BE2C (cell line): ENCODE results near the gene OR4C15. TPM values are rescaled to one million over a fixed set of nuclear protein-coding genes. Genes with fewer than 3 reads are reported as not detected.

Source experiments
- DNase-seq: peaks from one replicate; pipeline ENCODE4 v3.0.0-alpha.2; 2020
- H3K27me3 ChIP-seq: fragments of 250-450 bp; sonication (Bioruptor Pico); 2 replicates; pipeline ENCODE4 v1.5.1; 2020; ENCODE audit warnings: mild to moderate bottlenecking
- H3K36me3 ChIP-seq: fragments of 250-450 bp; sonication (Bioruptor Pico); 2 replicates; pipeline ENCODE4 v1.5.1; 2020; ENCODE audit warnings: mild to moderate bottlenecking
- H3K4me1 ChIP-seq: fragments of 250-450 bp; sonication (Bioruptor Pico); 2 replicates; pipeline ENCODE4 v1.5.1; 2020
- H3K4me3 ChIP-seq: 2 replicates; pipeline ENCODE4 v1.5.1; 2011; ENCODE audit warnings: low read depth, low read length
- H3K9me3 ChIP-seq: fragments of 250-450 bp; sonication (Bioruptor Pico); 2 replicates; pipeline ENCODE4 v1.5.1; 2020
- polyA plus RNA-seq: library from polyadenylated mRNA; unstranded; fragments of >200 nt; gene quantifications from one replicate; pipeline ENCODE4 v1.2.1, GENCODE V29; 2012; ENCODE audit warnings: low read depth, missing spikeins; ENCODE audit not compliant: insufficient read length, insufficient read depth
- TF ChIP-seq, protein P1 (sequence below): IDR thresholded peaks from 2 replicates; pipeline ENCODE4 v1.5.1; 2012; ENCODE audit warnings: mild to moderate bottlenecking, low read depth, low read length

Gene OR4C15
- polyA plus RNA-seq, result not detected

DNA sequence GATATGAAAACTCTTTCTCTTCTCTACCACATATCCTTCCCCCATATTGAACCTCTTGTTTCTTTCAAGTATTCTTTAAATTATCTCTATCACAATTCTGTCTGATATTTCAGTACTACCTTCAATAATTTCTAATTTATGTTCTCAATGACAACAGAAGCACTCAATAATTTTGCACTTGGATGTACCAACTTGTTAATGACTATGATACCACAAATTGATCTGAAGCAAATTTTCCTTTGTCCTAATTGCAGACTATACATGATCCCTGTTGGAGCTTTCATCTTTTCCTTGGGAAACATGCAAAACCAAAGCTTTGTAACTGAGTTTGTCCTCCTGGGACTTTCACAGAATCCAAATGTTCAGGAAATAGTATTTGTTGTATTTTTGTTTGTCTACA lies at the start of gene OR4C15:
Gene OR4C15 (plus strand): TSS at position 301 of the 400 bp plus-strand sequence. CDS start 0 bp downstream, at position 301.
- H3K9me3 ChIP-seq, result no peaks in the 10 kb centered on the region
- TF ChIP-seq, protein P1, sequence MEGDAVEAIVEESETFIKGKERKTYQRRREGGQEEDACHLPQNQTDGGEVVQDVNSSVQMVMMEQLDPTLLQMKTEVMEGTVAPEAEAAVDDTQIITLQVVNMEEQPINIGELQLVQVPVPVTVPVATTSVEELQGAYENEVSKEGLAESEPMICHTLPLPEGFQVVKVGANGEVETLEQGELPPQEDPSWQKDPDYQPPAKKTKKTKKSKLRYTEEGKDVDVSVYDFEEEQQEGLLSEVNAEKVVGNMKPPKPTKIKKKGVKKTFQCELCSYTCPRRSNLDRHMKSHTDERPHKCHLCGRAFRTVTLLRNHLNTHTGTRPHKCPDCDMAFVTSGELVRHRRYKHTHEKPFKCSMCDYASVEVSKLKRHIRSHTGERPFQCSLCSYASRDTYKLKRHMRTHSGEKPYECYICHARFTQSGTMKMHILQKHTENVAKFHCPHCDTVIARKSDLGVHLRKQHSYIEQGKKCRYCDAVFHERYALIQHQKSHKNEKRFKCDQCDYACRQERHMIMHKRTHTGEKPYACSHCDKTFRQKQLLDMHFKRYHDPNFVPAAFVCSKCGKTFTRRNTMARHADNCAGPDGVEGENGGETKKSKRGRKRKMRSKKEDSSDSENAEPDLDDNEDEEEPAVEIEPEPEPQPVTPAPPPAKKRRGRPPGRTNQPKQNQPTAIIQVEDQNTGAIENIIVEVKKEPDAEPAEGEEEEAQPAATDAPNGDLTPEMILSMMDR, result no peak
- H3K27me3 ChIP-seq, result no peaks in the 10 kb centered on the region
- no peak within 1 kb of the TSS for H3K4me3 ChIP-seq
- H3K36me3 ChIP-seq, result no peaks in the 10 kb centered on the region
- no peak for DNase-seq
- H3K4me1 ChIP-seq, result no peaks in the 10 kb centered on the region

DNA sequence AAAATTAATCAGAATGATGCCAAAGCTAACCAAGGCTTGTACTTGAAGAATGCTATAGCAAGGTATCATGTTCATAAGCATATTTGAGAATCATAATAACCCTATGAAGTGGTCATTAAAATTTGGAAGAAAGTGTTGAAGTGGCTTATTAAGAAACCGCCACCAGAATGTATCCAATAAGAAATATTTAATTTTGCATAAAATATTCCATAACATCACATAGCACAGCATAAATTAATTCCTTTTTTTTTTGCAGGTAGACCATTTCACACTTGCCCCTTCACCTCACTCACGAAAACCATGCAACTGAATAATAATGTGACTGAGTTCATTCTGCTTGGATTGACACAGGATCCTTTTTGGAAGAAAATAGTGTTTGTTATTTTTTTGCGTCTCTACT lies 17.6 kb downstream of the OR4C15 start, which contains the start of gene OR4C16:
Gene OR4C16 (plus strand): TSS at position 301 of the 400 bp plus-strand sequence. CDS start 0 bp downstream, at position 301.
- DNase-seq, result no peak
- H3K4me1 ChIP-seq, result no peaks in the 10 kb centered on the region
- H3K9me3 ChIP-seq, result no peaks in the 10 kb centered on the region
- TF ChIP-seq, protein P1, result no peak
- H3K4me3 ChIP-seq, result no peak within 1 kb of the TSS
- no peaks in the 10 kb centered on the region for H3K36me3 ChIP-seq
- H3K27me3 ChIP-seq, result no peaks in the 10 kb centered on the region

DNA sequence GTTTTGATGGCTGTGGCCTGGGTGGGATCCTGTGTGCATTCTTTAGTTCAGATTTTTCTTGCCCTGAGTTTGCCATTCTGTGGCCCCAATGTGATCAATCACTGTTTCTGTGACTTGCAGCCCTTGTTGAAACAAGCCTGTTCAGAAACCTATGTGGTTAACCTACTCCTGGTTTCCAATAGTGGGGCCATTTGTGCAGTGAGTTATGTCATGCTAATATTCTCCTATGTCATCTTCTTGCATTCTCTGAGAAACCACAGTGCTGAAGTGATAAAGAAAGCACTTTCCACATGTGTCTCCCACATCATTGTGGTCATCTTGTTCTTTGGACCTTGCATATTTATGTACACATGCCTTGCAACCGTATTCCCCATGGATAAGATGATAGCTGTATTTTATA lies 18.3 kb downstream of the OR4C15 start:
- Histone ChIP-seq H3K4me3 (no peak overlapping the region), H3K9me3 (no peaks in the 10 kb centered on the region), H3K36me3 (no peaks in the 10 kb centered on the region), H3K27me3 (no peaks in the 10 kb centered on the region), H3K4me1 (no peaks in the 10 kb centered on the region)
- DNase-seq, result no peak
- TF ChIP-seq, protein P1, result no peak
